AG04449 (cell line): ENCODE results near the gene WDR62.

Source experiments
- CTCF ChIA-PET: fragments of 350-600 bp; formaldehyde crosslinking; extraction: SDS; loops from one replicate; lab custom pipeline; 2021; ENCODE audit warnings: antibody characterized with exemption; lab: Yijun Ruan, JAX
- POLR2A ChIA-PET: fragments of 400-600, 350-600 bp; formaldehyde crosslinking; extraction: SDS; loops from one replicate; lab custom pipeline; 2020; ENCODE audit warnings: antibody characterized with exemption, inconsistent platforms; lab: Yijun Ruan, JAX
- DNase-seq: peaks from one replicate; pipeline ENCODE4 v3.0.0-alpha.2; 2010; ENCODE audit warnings: low read depth, low spot score
- H3K4me3 ChIP-seq: 2 replicates; pipeline ENCODE4 v1.5.1; 2011; ENCODE audit warnings: low read depth, mild to moderate bottlenecking, control low read depth, low read length
- TF ChIP-seq, protein P1 (sequence below): IDR thresholded peaks from one replicate; pipeline ENCODE4 v1.5.1; 2011; ENCODE audit warnings: mild to moderate bottlenecking, moderate library complexity, low read length, control low read depth, inconsistent platforms; ENCODE audit not compliant: insufficient read depth; ENCODE audit errors: missing control alignments

The WDR62 gene

DNA sequence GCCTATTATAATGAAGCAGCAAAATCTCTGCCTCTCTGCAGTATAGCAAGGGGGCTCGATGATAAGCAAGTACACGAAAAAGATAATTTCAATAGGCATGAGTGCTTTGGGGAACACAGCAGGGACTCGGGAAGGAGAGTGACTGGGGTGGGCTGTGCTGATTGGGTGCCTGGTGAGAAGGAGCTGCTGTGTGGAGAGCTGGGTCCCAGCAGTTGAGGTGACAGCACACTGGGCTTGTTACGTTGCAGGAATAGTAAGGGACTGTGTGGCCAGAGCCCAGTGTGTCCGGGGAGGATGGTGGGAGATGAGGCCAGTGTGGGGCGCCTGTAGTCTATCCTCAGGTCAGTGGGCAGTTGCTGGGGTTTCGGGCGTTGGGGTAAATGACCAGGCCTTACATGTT lies 17.4 kb downstream of the WDR62 start:
- TF ChIP-seq, protein P1, sequence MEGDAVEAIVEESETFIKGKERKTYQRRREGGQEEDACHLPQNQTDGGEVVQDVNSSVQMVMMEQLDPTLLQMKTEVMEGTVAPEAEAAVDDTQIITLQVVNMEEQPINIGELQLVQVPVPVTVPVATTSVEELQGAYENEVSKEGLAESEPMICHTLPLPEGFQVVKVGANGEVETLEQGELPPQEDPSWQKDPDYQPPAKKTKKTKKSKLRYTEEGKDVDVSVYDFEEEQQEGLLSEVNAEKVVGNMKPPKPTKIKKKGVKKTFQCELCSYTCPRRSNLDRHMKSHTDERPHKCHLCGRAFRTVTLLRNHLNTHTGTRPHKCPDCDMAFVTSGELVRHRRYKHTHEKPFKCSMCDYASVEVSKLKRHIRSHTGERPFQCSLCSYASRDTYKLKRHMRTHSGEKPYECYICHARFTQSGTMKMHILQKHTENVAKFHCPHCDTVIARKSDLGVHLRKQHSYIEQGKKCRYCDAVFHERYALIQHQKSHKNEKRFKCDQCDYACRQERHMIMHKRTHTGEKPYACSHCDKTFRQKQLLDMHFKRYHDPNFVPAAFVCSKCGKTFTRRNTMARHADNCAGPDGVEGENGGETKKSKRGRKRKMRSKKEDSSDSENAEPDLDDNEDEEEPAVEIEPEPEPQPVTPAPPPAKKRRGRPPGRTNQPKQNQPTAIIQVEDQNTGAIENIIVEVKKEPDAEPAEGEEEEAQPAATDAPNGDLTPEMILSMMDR: no peak
- CTCF ChIA-PET: interaction anchor here (4.6 kb wide), 1 partner anchor 12 kb away, joined by 25 read pairs; no protein-coding TSS in a partner anchor
- POLR2A ChIA-PET: no interaction called here
- no peak overlapping the region for H3K4me3 ChIP-seq
- DNase-seq: no peak

DNA sequence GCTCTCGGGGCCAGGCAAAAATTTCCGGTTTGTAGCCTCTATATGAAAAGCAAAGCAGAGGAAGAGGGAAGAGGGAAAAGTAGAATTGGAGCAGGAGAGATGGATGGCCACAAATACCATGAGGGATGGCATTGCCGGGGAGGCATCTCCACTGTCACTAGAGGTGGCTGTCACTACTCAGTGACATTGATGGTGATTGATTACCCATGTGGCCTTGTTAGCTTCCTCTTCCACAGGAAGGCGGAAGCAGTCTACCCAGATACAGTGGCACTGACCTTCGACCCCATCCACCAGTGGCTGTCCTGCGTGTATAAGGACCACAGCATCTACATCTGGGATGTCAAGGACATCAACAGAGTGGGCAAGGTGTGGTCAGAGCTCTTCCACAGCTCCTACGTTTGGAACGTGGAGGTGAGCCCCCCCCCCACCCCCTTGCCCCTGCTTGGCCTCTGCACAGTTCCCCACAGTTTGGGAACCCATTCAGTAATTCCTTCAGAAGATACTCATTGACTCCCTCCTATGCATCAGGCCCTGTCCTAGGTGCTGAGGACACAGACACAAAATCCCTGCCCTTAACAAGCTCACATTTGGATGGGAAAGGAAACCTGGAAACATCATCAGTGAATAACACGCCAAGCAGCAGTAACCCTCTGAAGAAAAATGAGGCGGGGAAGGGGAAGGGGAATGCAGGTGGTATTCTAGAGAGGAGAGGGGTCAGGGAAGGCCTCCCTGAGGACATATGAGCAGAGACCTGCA lies 18.6 kb downstream of the WDR62 start:
- TF ChIP-seq, protein P1: no peak
- H3K4me3 ChIP-seq: no peak overlapping the region
- CTCF ChIA-PET: interaction anchor here (0.8 to 4.6 kb wide), 2 partner anchors 13 to 15 kb away, joined by 3 to 25 read pairs; no protein-coding TSS in a partner anchor
- POLR2A ChIA-PET: no interaction called here
- DNase-seq: no peak

DNA sequence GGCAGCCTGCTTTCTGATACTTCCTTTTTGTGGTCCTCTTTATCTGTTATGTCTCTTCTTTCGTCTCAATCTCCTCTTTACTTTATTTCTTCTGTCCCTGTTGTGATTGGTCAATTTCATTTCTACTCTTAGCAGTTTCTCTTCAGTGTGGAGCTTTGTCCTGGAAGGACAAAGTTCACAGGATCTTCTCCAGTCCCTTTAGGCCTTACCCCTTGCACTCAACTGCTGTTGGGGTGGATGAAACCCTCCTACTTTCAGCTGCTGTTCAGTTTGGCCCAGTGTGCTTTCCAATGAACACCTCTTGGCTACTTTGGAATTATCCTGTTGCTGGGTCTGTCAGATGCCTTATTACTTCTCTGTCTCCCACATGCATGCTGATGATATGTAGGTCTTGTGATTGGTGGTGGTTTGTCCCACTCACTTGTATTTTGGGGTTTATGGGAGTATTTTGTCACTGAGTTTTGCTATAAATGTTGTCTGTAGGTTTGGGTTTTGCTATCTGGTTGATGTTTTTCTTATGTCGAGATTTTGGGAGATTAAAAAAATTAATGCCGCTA lies 24.8 kb downstream of the WDR62 start:
- DNase-seq: no peak
- CTCF ChIA-PET: interaction anchor here (0.6 to 6.5 kb wide), 3 partner anchors 19 to 90 kb away, joined by 3 to 30 read pairs (median 3); no protein-coding TSS in a partner anchor
- TF ChIP-seq, protein P1: no peak
- H3K4me3 ChIP-seq: no peak overlapping the region
- POLR2A ChIA-PET: no interaction called here

DNA sequence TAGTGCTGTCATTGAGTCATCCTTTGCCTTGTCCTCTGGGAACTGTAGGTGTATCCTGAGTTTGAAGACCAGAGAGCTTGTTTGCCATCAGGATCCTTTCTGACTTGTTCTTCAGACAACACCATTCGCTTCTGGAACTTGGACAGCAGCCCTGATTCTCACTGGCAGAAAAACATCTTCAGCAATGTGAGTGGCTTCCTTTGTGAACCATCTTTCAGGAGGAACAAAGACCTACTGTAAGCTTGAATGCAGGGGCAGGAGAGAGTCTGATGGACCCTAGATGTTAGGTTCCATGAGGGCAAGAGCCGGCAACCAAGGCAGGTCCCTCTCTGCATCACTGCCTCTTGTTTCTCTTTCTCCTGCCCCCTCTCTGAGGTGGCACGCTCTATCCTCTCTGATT lies 26.7 kb downstream of the WDR62 start:
- no peak for DNase-seq
- no peak overlapping the region for H3K4me3 ChIP-seq
- TF ChIP-seq, protein P1: no peak
- ChIA-PET POLR2A (no interaction called here), CTCF (interaction anchor here (0.9 to 6.5 kb wide), 3 partner anchors 21 to 88 kb away, joined by 3 to 30 read pairs (median 6); partner anchors contain the start of gene WDR62)

DNA sequence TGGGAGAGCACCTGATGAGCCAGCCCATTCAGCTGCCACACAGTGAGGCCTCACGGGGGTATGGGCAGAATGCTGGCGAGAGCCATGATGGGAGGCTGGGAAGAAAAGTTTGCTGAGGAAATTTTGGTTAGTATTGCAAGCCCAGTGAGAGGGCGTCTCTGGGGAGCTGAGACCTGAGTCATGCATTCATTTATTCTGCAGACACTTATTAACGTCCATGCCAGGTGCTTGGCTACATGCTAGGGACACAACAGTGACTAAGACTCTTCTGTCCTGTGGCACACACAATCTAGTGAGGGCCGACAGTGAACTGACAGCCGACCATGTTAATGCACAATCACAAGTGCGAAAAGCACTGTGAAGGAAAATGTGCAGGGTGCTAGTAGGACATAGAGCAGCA lies 27.2 kb downstream of the WDR62 start:
- DNase-seq: no peak
- TF ChIP-seq, protein P1: no peak
- H3K4me3 ChIP-seq: no peak overlapping the region
- ChIA-PET CTCF (interaction anchor here (1.5 to 6.5 kb wide), 2 partner anchors 22 to 27 kb away, joined by 3 to 30 read pairs; partner anchors contain the start of gene WDR62), POLR2A (no interaction called here)

DNA sequence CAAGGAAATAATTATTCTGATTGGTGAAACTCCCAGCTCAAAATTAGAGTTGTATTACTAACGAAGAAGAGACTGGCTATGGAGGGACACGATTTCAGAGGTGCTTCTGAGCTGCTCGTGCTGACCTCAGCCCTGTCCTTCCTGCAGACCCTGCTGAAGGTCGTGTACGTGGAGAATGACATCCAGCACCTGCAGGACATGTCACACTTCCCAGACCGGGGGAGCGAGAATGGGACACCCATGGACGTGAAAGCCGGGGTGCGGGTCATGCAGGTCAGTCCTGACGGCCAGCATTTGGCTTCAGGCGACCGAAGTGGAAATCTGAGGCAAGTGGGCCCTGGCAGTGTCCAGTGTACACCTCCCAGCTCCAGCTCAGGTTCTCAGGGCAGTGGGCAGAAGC lies 28.2 kb downstream of the WDR62 start:
- DNase-seq: no peak
- ChIA-PET POLR2A (no interaction called here), CTCF (interaction anchor here (1.3 to 6.5 kb wide), 2 partner anchors 8 to 23 kb away, joined by 4 to 30 read pairs; no protein-coding TSS in a partner anchor)
- H3K4me3 ChIP-seq: no peak overlapping the region
- TF ChIP-seq, protein P1: no peak
